ENCODE results near the gene GMDS.

GMDS gene

GRCh38 chr6:2103765-2104523 is 141.5 kb downstream of the GMDS start:
- no peak for DNase-seq (ENCODE audit: low read depth in 1 of 2, low spot score in 1 of 2)

- no peak for DNase-seq (ENCODE audit: low read depth in 1 of 2, low spot score in 1 of 2)
Measured at GRCh38 chr6:2102966-2103365, 142.4 kb downstream of the GMDS start.

- DNase-seq (ENCODE audit: low read depth in 1 of 2, low spot score in 1 of 2): no peak
Measured at GRCh38 chr6:2102316-2102883, 143.0 kb downstream of the GMDS start.

- no peak for DNase-seq (ENCODE audit: low read depth in 1 of 2, low spot score in 1 of 2)
Measured at GRCh38 chr6:2101213-2101612, 144.2 kb downstream of the GMDS start.

GRCh38 chr6:2099870-2100269 is 145.5 kb downstream of the GMDS start:
- DNase-seq (ENCODE audit: low read depth in 1 of 2, low spot score in 1 of 2): no peak

GRCh38 chr6:2097464-2097863 is 147.9 kb downstream of the GMDS start:
- no peak for DNase-seq (ENCODE audit: low read depth in 1 of 2, low spot score in 1 of 2)

GRCh38 chr6:2094642-2095041 is 150.8 kb downstream of the GMDS start:
- DNase-seq (ENCODE audit: low read depth in 1 of 2, low spot score in 1 of 2): no peak

GRCh38 chr6:2086326-2086965 is 159.0 kb downstream of the GMDS start:
- no peak for DNase-seq (ENCODE audit: low read depth in 1 of 2, low spot score in 1 of 2)

- no peak for DNase-seq (ENCODE audit: low read depth in 1 of 2, low spot score in 1 of 2)
Measured at GRCh38 chr6:2085657-2086056, 159.7 kb downstream of the GMDS start.

GRCh38 chr6:2081155-2082138 is 164.0 kb downstream of the GMDS start:
- no peak for DNase-seq (ENCODE audit: low read depth in 1 of 2, low spot score in 1 of 2)

GRCh38 chr6:2078888-2079287 is 166.5 kb downstream of the GMDS start:
- DNase-seq (ENCODE audit: low read depth in 1 of 2, low spot score in 1 of 2): no peak

GRCh38 chr6:2077826-2078225 is 167.6 kb downstream of the GMDS start:
- no peak for DNase-seq (ENCODE audit: low read depth in 1 of 2, low spot score in 1 of 2)

- DNase-seq (ENCODE audit: low read depth in 1 of 2, low spot score in 1 of 2): no peak
Measured at GRCh38 chr6:2073476-2073875, 171.9 kb downstream of the GMDS start.

GRCh38 chr6:2072453-2072852 is 173.0 kb downstream of the GMDS start:
- no peak for DNase-seq (ENCODE audit: low read depth in 1 of 2, low spot score in 1 of 2)

- DNase-seq (ENCODE audit: low read depth in 1 of 2, low spot score in 1 of 2): no peak
Measured at GRCh38 chr6:2063547-2063946, 181.9 kb downstream of the GMDS start.

- no peak for DNase-seq (ENCODE audit: low read depth in 1 of 2, low spot score in 1 of 2)
Measured at GRCh38 chr6:2061880-2062279, 183.5 kb downstream of the GMDS start.

GRCh38 chr6:2055911-2056310 is 189.5 kb downstream of the GMDS start:
- DNase-seq (ENCODE audit: low read depth in 1 of 2, low spot score in 1 of 2): no peak

GRCh38 chr6:2055143-2055542 is 190.3 kb downstream of the GMDS start:
- no peak for DNase-seq (ENCODE audit: low read depth in 1 of 2, low spot score in 1 of 2)

GRCh38 chr6:2054516-2055067 is 190.8 kb downstream of the GMDS start:
- DNase-seq (ENCODE audit: low read depth in 1 of 2, low spot score in 1 of 2): no peak

GRCh38 chr6:2053691-2054090 is 191.7 kb downstream of the GMDS start:
- no peak for DNase-seq (ENCODE audit: low read depth in 1 of 2, low spot score in 1 of 2)

- DNase-seq (ENCODE audit: low read depth in 1 of 2, low spot score in 1 of 2): no peak
Measured at GRCh38 chr6:2047855-2048254, 197.6 kb downstream of the GMDS start.
